IPS-18c (cell line): ENCODE data around the gene DBET.
"Not testable (repeated sequence)": the region's sequence is repeated elsewhere in the genome, so short reads cannot be mapped to it uniquely, and the experiment has no call there.

Experiments used
- H3K4me3 ChIP-seq: 2 replicates; pipeline ENCODE4 v1.7.0; 2013; ENCODE audit warnings: low read depth, mild to moderate bottlenecking, low read length, moderate library complexity; ENCODE audit not compliant: insufficient read depth
- H3K9me3 ChIP-seq: one replicate; pipeline ENCODE4 v1.6.1; 2013; ENCODE audit warnings: mild to moderate bottlenecking, low read length, moderate library complexity; ENCODE audit not compliant: control insufficient read depth, insufficient read depth

The DBET gene

DNA sequence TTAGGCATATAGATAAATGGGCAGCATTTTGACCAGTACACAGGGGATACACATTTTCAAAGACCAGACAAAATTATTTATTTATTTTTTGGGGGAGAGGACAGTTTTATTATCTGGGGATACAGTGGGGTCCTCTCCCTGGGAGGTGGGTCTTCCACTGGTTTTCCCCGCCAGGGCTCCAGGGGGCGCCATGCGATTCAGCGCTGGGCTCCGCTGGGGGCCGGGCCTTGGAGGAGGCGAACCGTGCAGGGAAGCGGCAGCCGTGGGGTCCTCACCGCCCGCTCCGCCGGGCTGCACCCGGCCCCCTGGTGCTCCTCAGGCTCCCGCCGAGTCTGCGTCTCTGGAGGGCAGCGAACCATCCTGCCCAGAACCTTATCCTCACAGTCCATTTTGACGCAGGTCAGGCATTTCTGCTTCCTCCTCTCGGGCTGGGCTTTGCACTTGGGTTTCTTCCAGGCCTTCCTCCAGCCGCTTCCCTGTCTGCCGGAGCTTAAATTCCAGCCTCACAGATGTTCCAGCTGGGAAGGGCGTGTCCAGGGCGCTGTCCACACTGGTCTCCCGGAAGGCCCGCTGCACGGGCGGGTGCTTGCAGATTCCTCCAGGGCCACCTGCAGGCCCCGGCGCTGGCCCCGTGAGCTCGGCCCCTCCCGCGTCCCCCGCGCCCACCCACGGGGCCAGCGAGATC is 26.5 kb upstream of the DBET start:
- H3K9me3 ChIP-seq, result not testable (repeated sequence)
- H3K4me3 ChIP-seq, result peak overlapping the region; percentile 28; the same call in 1 of the 2 replicates

DNA sequence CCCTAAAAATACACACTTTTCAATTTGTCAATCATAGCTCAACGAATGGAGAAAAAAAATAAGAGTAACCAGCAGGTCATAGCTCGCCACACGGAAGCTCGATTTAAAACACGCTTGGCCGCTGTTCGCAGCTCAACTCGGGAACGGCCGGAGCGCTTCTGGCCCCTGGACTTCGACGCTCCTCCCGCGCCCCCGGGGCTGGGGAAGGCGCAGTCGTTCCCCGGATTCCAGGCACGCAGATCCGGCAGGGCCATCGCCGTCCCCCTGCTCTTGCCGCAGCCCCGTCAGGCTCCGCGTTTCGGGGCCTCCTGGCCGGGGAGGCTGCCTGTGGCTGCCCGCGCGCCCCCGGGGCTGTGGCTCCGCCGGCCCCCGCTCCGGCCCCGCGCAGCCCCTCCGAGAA is 23.4 kb upstream of the DBET start:
- not testable (repeated sequence) for H3K4me3 ChIP-seq, H3K9me3 ChIP-seq

DNA sequence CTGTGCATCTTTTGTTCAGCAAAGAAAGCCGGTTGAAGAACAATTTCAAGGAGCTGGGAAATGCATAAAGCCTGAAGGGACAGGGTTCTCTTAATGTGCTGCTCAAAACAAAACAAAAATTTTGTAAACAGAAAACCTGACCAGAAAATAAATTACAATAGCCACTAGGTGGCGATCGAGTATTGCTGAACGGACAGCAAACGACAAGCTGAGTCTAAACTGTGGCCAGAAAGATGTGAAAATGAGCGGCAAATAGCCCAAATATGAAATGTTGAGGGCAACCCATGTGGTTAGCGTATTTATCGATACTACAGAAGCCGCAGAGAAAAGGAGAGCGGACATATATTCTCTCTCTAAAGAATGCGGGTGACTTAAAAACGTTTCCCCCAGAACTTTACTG is 16.7 kb upstream of the DBET start:
- H3K4me3 ChIP-seq, H3K9me3 ChIP-seq: not testable (repeated sequence)

DNA sequence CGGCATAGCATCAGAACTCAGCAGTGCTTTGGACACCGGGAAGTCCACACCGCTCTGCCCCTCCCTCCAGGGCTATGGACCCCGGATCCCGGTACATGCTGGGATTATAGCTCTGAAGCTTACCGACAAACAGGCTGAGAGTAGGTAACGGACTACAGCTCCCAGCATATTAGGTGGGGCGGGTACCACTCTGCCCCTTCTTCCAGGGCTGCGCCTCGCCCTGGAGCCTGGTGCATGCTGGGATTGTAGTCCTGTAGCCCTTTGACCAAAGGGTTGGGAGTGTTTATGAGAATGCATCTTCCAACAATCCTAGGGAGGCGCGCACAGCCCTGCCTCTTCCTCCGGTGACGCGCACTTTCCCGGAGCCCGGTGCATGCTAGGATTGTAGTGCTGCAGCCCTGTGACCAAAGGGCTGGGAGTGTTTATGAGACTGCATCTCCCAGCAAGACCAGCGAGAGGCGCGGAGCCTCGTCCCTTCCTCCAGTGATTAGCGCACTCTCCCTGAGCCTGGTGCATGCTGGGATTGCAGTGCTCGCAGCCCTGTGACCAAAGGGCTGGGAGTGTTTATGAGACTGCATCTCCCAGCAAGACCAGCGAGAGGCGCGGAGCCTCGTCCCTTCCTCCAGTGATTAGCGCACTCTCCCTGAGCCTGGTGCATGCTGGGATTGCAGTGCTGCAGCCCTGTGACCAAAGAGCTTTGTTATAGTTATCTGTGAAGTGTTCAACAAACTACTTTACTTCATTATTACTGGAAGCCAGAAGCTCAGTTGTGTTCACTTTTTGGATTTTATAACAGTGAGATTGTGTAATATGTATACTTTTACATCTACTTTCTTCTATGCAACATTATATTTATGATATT is 14.7 kb upstream of the DBET start:
- not testable (repeated sequence) for H3K9me3 ChIP-seq, H3K4me3 ChIP-seq

DNA sequence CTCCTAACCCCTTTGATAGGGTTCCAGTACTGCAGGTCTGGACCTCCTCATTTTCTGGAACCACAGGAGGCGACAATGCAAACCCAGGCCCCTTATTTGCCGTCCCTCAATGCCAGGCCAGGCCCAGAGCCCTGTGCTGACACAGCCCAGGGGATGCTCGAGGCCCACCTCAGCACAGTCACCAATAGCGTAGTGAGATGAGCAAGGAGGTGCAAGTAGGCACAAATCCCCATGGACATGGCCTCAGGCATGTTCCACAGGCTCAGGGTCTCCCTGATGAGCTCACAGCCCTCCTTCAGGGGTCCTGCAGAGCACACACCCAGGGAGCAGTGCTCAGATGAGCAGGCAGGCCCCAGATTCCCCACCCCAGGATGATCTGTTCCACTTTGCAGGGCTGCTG is 5.3 kb upstream of the DBET start:
- H3K4me3 ChIP-seq, H3K9me3 ChIP-seq: not testable (repeated sequence)

DNA sequence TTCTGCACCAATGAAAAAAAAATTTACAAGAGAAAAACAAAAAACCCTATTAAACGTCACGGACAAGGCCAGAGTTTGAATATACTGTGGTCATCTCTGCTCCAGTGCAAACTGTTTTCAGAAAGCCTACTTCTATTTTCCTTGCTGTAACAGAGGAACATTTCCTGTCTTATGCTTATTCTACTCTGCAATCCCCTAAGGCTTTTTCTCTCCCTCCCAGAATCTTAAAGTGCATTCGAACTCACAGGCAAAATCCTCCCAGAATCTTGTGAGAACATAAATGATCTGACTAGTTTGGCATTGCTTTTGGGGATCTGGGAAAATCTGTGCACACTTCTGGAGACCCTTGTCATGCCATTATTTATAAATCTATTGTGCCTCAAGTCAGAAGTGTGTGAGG is 503 bp downstream of the DBET start:
- not testable (repeated sequence) for H3K4me3 ChIP-seq

DNA sequence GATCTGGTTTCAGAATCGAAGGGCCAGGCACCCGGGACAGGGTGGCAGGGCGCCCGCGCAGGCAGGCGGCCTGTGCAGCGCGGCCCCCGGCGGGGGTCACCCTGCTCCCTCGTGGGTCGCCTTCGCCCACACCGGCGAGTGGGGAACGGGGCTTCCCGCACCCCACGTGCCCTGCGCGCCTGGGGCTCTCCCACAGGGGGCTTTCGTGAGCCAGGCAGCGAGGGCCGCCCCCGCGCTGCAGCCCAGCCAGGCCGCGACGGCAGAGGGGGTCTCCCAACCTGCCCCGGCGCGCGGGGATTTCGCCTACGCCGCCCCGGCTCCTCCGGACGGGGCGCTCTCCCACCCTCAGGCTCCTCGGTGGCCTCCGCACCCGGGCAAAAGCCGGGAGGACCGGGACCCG is 4.0 kb downstream of the DBET start:
- H3K4me3 ChIP-seq, H3K9me3 ChIP-seq: not testable (repeated sequence)

More for the DNA sequence above, 503 bp downstream of the DBET start:
- H3K9me3 ChIP-seq, result not testable (repeated sequence)

DNA sequence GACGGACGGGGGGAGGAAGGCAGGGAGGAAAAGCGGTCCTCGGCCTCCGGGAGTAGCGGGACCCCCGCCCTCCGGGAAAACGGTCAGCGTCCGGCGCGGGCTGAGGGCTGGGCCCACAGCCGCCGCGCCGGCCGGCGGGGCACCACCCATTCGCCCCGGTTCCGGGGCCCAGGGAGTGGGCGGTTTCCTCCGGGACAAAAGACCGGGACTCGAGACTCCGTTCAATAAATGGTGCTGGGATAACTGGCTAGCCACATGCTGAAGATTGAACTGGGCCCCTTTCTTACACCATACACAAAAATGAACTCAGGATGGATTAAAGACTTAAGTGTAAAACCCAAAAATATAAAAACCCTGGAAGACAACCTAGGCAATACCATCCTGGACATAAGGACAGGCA is 28.8 kb downstream of the DBET start:
- not testable (repeated sequence) for H3K4me3 ChIP-seq

DNA sequence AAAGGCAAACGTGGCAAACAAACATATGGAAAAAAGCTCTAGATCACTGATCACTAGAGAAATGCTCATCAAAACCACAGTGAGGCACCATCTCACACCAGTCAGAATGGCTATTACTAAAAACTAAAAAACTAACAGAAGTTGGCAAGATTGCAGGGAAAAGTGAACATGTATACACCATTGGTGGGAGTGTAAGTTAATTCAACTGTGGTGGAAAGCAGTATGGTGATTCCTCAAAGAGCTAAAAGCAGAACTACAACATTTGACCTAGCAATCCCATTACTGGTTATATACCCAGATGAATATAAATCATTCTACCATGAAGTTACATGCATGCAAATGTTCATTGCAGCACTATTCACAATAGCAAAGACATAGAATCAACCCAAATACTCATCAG is 29.7 kb downstream of the DBET start:
- not testable (repeated sequence) for H3K9me3 ChIP-seq, H3K4me3 ChIP-seq

More for the DNA sequence above, 28.8 kb downstream of the DBET start:
- not testable (repeated sequence) for H3K9me3 ChIP-seq

DNA sequence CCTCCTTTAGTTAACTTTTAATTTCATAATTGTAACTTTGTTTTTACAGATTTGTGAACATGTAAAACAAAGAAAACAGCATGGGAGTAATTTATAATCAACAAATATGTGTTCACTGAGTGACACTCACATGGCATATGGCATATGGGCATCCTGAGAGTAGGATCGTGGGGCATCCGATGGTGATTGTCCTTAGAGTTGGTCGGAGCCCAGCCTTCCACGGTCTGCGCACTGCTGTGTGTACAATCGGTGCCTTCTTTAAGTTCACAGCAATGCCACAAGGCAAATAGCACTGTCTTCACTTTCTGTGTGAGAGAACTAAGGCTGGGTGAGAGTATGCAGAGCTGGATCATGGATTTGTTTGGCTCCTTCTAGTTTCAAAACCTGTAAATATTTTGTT is 31.0 kb downstream of the DBET start:
- not testable (repeated sequence) for H3K4me3 ChIP-seq, H3K9me3 ChIP-seq

DNA sequence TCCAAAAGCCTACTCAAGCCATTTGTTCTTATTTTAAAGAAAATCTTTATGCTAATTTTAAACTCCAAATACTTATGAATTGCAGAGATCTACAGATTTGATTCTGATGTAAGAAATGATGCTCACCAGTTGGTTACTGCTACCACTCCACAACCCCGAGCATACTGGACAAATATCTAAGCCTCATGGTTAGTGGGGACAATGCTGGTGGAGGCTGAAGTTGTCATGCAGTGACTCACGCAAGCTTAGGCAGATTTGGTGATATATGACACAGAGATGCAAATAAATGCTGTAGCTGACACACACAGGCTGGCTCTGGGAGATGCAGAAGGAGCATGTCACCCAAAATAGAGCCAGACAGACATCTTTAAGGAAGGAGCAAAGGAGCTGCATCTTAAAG is 35.3 kb downstream of the DBET start:
- H3K9me3 ChIP-seq, H3K4me3 ChIP-seq: not testable (repeated sequence)

DNA sequence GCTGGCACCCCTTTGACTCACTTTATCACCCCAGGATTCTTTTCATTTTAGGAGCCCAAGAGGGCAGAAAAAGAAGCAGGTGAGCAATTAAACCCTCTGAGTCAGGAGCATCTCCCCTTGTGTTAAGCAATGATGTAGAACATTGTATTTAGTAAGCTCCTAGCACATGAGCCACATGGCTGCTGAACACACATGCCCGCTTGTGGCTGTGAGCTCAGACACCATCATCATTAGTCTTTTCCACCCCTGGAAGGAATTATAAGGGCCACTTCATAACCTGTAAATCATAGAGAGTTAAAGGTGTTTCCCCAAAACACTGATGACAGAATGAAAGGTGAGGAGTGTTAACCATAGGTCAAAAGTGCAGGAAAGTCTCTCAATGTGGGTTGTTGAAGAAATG is 37.2 kb downstream of the DBET start:
- not testable (repeated sequence) for H3K4me3 ChIP-seq, H3K9me3 ChIP-seq

DNA sequence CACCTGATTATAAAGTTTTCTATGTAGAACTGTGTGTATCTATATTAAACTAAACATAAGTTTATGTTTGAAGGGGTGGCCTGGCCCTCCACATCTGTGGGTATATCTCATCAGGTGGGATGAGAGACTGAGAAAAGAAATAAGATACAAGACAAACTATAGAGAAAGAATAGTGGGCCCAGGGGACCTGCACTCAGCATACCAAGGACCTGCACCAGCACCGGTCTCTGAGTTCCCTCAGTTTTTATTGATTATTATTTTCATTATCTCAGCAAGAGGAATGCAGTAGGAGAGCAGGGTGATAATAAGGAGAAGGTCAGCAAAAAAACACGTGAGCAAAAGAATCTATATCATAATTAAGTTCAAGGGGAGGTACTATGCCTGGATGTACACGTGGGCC is 41.9 kb downstream of the DBET start:
- H3K9me3 ChIP-seq, result peaks cover 11% of the 10 kb centered on the region
- H3K4me3 ChIP-seq, result not testable (repeated sequence)

DNA sequence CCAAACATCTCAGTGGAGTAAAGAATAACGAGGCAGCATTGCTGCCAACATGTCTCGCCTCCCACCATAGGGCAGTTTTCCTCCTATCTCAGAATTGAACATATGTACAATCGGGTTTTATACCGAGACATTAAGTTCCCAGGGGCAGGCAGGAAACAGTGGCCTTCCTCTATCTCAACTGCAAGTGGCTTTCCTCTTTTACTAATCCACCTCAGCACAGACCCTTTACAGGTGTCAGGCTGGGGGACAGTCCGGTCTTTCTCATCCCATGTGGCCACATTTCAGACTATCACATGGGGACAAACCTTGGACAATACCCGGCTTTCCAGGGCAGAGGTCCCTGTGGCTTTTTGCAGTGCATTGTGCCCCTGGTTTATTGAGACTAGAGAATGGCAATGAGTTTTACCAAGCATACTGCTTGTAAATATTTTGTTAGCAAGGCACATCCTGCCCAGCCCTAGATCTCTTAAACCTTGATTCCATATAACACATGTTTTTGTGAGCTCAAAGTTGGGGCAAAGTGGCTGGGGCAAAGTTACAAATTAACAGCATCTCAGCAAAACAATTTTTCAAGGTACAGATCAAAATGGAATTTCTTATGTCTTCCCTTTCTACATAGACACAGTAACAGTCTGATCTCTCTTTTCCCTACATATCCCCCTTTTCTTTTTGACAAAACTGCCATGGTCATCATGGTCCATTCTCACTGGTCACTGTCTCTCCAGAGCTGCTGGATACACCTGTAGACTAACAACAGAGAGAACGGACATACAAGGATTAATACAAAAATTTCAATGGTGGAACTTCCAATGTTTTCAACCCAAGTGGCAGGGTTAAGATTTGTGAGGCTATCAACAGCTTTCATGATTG is 42.5 kb downstream of the DBET start:
- peaks cover 11% of the 10 kb centered on the region for H3K9me3 ChIP-seq
- H3K4me3 ChIP-seq, result not testable (repeated sequence)

DNA sequence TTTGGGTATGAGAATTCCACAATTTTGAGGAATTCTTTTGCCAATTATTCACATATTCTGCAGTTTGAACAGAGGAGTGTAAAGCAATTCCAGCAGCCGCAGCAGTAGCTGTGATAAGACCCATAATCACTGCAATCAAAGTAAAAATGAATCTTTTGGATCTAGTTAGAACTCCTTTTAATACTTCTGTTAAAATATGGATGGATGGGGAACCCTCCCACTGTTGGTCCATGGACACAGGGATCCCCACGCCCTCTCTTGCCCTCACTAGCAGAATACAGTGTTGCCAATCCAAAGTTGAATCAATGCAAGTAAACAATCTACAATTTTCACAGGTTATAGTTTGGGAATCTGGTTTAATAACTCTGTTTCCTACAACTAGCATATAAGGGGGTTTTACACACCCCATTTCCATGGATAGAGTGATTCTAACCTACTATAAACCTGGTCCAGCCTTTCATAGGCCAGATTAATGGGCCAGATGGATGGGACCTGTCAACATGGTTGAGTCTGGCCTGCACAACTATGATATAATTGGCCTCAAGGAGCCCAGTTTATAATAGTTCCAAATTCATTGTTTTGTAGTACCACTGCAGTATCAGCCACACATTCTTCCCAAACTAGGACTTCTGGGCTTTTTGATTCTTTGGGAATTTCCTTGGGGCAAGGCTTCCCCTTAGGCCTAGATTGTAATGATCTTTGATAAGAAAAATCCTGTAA is 43.6 kb downstream of the DBET start:
- peaks cover 15% of the 10 kb centered on the region for H3K9me3 ChIP-seq

DNA sequence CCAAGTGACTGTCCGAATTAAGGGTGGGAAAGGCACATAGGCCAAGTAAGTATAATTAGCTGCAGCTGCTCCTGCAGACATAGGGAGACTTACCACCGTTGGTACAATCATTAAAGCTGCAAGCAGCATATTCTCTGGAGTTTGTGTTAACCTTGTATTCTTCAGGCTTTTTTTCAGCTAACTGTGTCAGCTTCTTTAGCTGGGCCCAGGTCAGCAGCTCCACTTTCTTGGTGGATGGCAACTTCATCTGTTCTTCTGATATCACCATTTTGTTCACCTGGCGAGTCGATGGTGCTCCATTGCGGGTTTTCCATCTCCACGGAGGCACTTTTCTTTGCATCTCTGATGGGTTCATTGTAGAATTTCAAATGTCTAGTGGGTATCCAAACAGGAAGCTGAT is 44.5 kb downstream of the DBET start:
- H3K9me3 ChIP-seq, result peaks cover 15% of the 10 kb centered on the region
- H3K4me3 ChIP-seq, result not testable (repeated sequence)

More for the DNA sequence above, 43.6 kb downstream of the DBET start:
- not testable (repeated sequence) for H3K4me3 ChIP-seq

DNA sequence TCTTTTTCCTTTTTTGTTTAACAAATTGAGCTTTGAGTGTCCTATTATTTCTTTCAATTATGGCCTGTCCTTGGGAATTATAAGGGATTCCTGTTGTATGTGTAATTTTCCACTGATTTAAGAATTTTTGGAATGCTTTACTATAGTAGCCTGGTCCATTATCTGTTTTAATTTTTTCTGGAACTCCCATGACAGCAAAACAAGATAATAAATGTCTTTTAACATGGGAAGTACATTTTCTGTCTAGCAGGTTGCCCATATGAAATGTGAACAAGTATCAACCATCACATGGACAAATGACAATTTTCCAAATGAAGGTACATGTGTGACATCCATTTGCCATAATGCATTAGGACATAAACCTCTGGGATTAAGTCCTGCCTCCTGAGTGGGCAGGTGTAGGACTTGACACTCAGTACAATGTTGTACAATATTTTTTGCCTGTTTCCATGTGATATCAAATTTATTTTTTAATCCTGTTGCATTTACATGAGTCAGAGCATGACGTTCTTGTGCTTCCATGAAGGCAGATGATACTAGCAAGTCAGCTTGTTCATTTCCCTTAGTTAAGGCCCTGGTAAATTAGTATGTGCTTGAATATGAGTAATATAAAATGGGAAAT is 45.2 kb downstream of the DBET start:
- not testable (repeated sequence) for H3K4me3 ChIP-seq
- peaks cover 15% of the 10 kb centered on the region for H3K9me3 ChIP-seq
